Trophoblast cell (in vitro differentiated cells and primary cell): ENCODE data around the gene ZPBP2.
A peak's percentile ranks its signal among the peaks of the same experiment; 100 is the strongest.
"Not testable (repeated sequence)": the region's sequence is repeated elsewhere in the genome, so short reads cannot be mapped to it uniquely, and the experiment has no call there.

ENCODE experiments used
- DNase-seq, 2 donors: peaks; one replicate each; pipeline ENCODE4 v3.0.0-alpha.2; 2016
- H2AFZ ChIP-seq: 2 replicates; pipeline ENCODE4 v1.6.1; 2013; ENCODE audit warnings: low read length, moderate library complexity, mild to moderate bottlenecking; ENCODE audit not compliant: insufficient read depth, poor library complexity
- H2AK5ac ChIP-seq: 2 replicates; pipeline ENCODE4 v1.6.1; 2013; ENCODE audit warnings: mild to moderate bottlenecking, low read length
- H2BK120ac ChIP-seq: 2 replicates; pipeline ENCODE4 v1.6.1; 2013; ENCODE audit warnings: low read length, mild to moderate bottlenecking, moderate library complexity; ENCODE audit not compliant: insufficient read depth, poor library complexity
- H2BK12ac ChIP-seq: 2 replicates; pipeline ENCODE4 v1.6.1; 2013; ENCODE audit warnings: mild to moderate bottlenecking, low read length, moderate library complexity
- H2BK5ac ChIP-seq: 2 replicates; pipeline ENCODE4 v1.6.1; 2013; ENCODE audit warnings: low read length, low read depth, moderate library complexity, mild to moderate bottlenecking; ENCODE audit not compliant: poor library complexity
- H3K14ac ChIP-seq: 2 replicates; pipeline ENCODE4 v1.6.1; 2013; ENCODE audit warnings: mild to moderate bottlenecking, low read length
- H3K18ac ChIP-seq: 2 replicates; pipeline ENCODE4 v1.6.1; 2013; ENCODE audit warnings: mild to moderate bottlenecking, low read length
- H3K23ac ChIP-seq: 2 replicates; pipeline ENCODE4 v1.6.1; 2013; ENCODE audit warnings: low read length
- H3K27ac ChIP-seq: 2 replicates; pipeline ENCODE4 v1.5.1; 2013; ENCODE audit warnings: low read depth, mild to moderate bottlenecking, inconsistent platforms, low read length, moderate library complexity
- H3K27me3 ChIP-seq: 2 replicates; pipeline ENCODE4 v1.6.1; 2013; ENCODE audit warnings: inconsistent platforms, mild to moderate bottlenecking, low read length, moderate library complexity; ENCODE audit not compliant: insufficient read depth
- H3K36me3 ChIP-seq, 2 experiments: 1 replicate in 1 of 2; 2 replicates in 1 of 2; pipeline ENCODE4 v1.6.1; 2013; ENCODE audit warnings: low read length in 2 of 2, mild to moderate bottlenecking in 2 of 2, moderate library complexity in 1 of 2; ENCODE audit not compliant: insufficient read depth in 2 of 2, control insufficient read depth in 1 of 2
- H3K4ac ChIP-seq: 2 replicates; pipeline ENCODE4 v1.6.1; 2013; ENCODE audit warnings: low read depth, mild to moderate bottlenecking, low read length, moderate library complexity
- H3K4me1 ChIP-seq, 2 experiments: 1 replicate in 1 of 2; 2 replicates in 1 of 2; pipeline ENCODE4 v1.6.1; 2013; ENCODE audit warnings: low read length in 2 of 2, mild to moderate bottlenecking in 2 of 2, moderate library complexity in 1 of 2; ENCODE audit not compliant: insufficient read depth in 2 of 2, control insufficient read depth in 1 of 2
- H3K4me2 ChIP-seq: 2 replicates; pipeline ENCODE4 v1.6.1; 2013; ENCODE audit warnings: inconsistent platforms, mild to moderate bottlenecking, low read length, moderate library complexity
- H3K4me3 ChIP-seq: 2 replicates; pipeline ENCODE4 v1.5.1; 2013; ENCODE audit warnings: mild to moderate bottlenecking, low read depth, low read length, inconsistent platforms
- H3K79me1 ChIP-seq: one replicate; pipeline ENCODE4 v1.6.1; 2013; ENCODE audit warnings: low read length
- H3K79me2 ChIP-seq: 2 replicates; pipeline ENCODE4 v1.6.1; 2013; ENCODE audit warnings: low read length, mild to moderate bottlenecking; ENCODE audit not compliant: control insufficient read depth, insufficient read depth, poor library complexity
- H3K9ac ChIP-seq: 2 replicates; pipeline ENCODE4 v1.6.1; 2013; ENCODE audit warnings: mild to moderate bottlenecking, low read length
- H3K9me3 ChIP-seq: 2 replicates; pipeline ENCODE4 v1.6.1; 2013; ENCODE audit warnings: low read depth, mild to moderate bottlenecking, control low read depth, inconsistent platforms, low read length; ENCODE audit not compliant: insufficient read depth
- H4K12ac ChIP-seq: 2 replicates; pipeline ENCODE4 v1.6.1; 2013; ENCODE audit warnings: low read depth, mild to moderate bottlenecking, low read length, moderate library complexity
- H4K8ac ChIP-seq: 2 replicates; pipeline ENCODE4 v1.6.1; 2013; ENCODE audit warnings: low read depth, mild to moderate bottlenecking, low read length, moderate library complexity
- H4K91ac ChIP-seq: one replicate; pipeline ENCODE4 v1.6.1; 2013; ENCODE audit warnings: low read depth, mild to moderate bottlenecking, low read length, moderate library complexity
- WGBS: extraction: QIAGEN DNeasy Blood & Tissue Kit; methylation state at CpG from one replicate; pipeline ENCODE4 v1.1.7; 2013; ENCODE audit warnings: missing lambda C conversion rate; ENCODE audit not compliant: insufficient read length, insufficient coverage; ENCODE audit errors: extremely low coverage; 5-methylcytosine and 5-hydroxymethylcytosine counted together

ZPBP2 gene

GRCh38 chr17:39855911-39856649 is 11.9 kb upstream of the ZPBP2 start:
- not testable (repeated sequence) for H3K79me1 ChIP-seq, H3K18ac ChIP-seq, H3K23ac ChIP-seq, H3K14ac ChIP-seq, H4K8ac ChIP-seq, H2BK120ac ChIP-seq, H2AK5ac ChIP-seq, H3K4me2 ChIP-seq, H3K9me3 ChIP-seq, H3K4me3 ChIP-seq, H3K4me1 ChIP-seq, H3K79me2 ChIP-seq, H2BK5ac ChIP-seq, H2BK12ac ChIP-seq, H3K36me3 ChIP-seq, H2AFZ ChIP-seq, H3K4ac ChIP-seq, H4K91ac ChIP-seq, H4K12ac ChIP-seq, H3K27me3 ChIP-seq, H3K27ac ChIP-seq, H3K9ac ChIP-seq
- no CpG with 5 or more reads among the region's 9 CpGs for WGBS
- DNase-seq, result peak; percentile 42 to 80

GRCh38 chr17:39861235-39861634 is 6.8 kb upstream of the ZPBP2 start:
- H3K27me3 ChIP-seq, result peaks cover 17% of the 10 kb centered on the region
- no peak overlapping the region for H3K23ac ChIP-seq
- no peak overlapping the region for H3K27ac ChIP-seq
- no peak overlapping the region for H2BK12ac ChIP-seq
- no peak overlapping the region for H4K8ac ChIP-seq
- no peak overlapping the region for H2BK120ac ChIP-seq
- no peak overlapping the region for H3K14ac ChIP-seq
- no peak overlapping the region for H4K12ac ChIP-seq
- H2AK5ac ChIP-seq, result no peak overlapping the region
- H2AFZ ChIP-seq, result no peak overlapping the region
- H3K9ac ChIP-seq, result no peak overlapping the region
- no peak for DNase-seq
- no peak overlapping the region for H3K4me3 ChIP-seq
- H2BK5ac ChIP-seq, result no peak overlapping the region
- no peaks in the 10 kb centered on the region for H3K79me1 ChIP-seq
- H3K18ac ChIP-seq, result no peak overlapping the region
- no peak overlapping the region for H3K4me2 ChIP-seq
- no peaks in the 10 kb centered on the region for H3K4me1 ChIP-seq
- H4K91ac ChIP-seq, result no peak overlapping the region
- no peak overlapping the region for H3K4ac ChIP-seq
- WGBS, result no CpG with 5 or more reads among the region's 5 CpGs
- H3K9me3 ChIP-seq, result no peaks in the 10 kb centered on the region
- no peaks in the 10 kb centered on the region for H3K36me3 ChIP-seq
- no peaks in the 10 kb centered on the region for H3K79me2 ChIP-seq

DNA sequence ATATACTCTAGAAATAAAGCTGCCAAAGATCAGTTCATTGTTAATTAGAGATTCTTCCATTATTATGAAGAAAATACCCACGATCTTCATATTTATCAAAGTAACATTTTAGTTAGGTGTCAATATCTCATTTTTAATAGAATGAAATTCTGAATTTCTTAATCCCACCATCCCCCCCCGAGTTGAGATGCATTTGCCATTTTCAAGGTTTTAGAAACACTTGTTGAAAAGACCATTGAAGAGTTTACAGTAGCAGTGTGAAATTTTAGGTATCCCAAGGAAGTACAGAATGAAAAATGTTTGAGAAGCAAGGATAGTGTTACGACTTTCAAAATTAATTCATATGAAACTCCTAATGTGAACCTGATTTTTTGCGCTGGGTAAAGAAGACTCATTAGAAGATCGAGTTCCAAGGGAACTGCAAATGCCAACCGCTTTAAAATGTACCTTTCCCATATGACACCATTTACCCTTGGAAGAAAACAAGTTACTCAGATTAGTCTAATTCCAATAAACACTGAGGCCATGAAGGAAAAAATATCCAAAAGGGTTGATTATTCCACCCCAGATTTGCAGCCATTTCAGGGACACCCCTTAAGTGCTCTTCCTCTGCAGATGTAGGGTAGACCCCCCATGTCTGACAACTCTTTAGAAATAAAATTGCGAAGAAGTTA is 4.6 kb upstream of the ZPBP2 start:
- no peak for DNase-seq
- no peaks in the 10 kb centered on the region for H3K36me3 ChIP-seq
- H3K79me1 ChIP-seq, result no peaks in the 10 kb centered on the region
- H3K4ac ChIP-seq, result no peak overlapping the region
- H3K14ac ChIP-seq, result no peak overlapping the region
- H3K9ac ChIP-seq, result no peak overlapping the region
- no peak overlapping the region for H3K18ac ChIP-seq
- no peaks in the 10 kb centered on the region for H3K79me2 ChIP-seq
- no peak overlapping the region for H2BK5ac ChIP-seq
- no peak overlapping the region for H4K91ac ChIP-seq
- H3K4me2 ChIP-seq, result no peak overlapping the region
- H2BK12ac ChIP-seq, result no peak overlapping the region
- WGBS, result no CpG with 5 or more reads among the region's 7 CpGs
- H3K4me1 ChIP-seq, result no peaks in the 10 kb centered on the region
- H4K8ac ChIP-seq, result no peak overlapping the region
- H3K4me3 ChIP-seq, result no peak overlapping the region
- no peak overlapping the region for H4K12ac ChIP-seq
- no peak overlapping the region for H2AFZ ChIP-seq
- H3K27ac ChIP-seq, result no peak overlapping the region
- no peak overlapping the region for H3K23ac ChIP-seq
- peaks cover 5% of the 10 kb centered on the region for H3K9me3 ChIP-seq
- H2AK5ac ChIP-seq, result no peak overlapping the region
- H3K27me3 ChIP-seq, result peaks cover 17% of the 10 kb centered on the region
- no peak overlapping the region for H2BK120ac ChIP-seq

GRCh38 chr17:39863918-39864746 is 3.9 kb upstream of the ZPBP2 start, which contains the start of gene IKZF3:
IKZF3 (minus strand) TSS chr17:39864312; CDS start chr17:39864126, 186 bp downstream.
- DNase-seq, result peak; percentile 77 to 82
- H3K4ac ChIP-seq, result no peak within 1 kb of the TSS
- H3K79me2 ChIP-seq, result no peaks in the 10 kb centered on the region
- H4K91ac ChIP-seq, result no peak within 1 kb of the TSS
- no peak within 1 kb of the TSS for H3K18ac ChIP-seq
- no peaks in the 10 kb centered on the region for H3K36me3 ChIP-seq
- H3K27ac ChIP-seq, result no peak within 1 kb of the TSS
- no peaks in the 10 kb centered on the region for H3K4me1 ChIP-seq
- no peak within 1 kb of the TSS for H3K9ac ChIP-seq
- H2AFZ ChIP-seq, result peak within 1 kb of the TSS; percentile 85
- peak within 1 kb of the TSS; percentile 23 for H3K4me2 ChIP-seq
- no peak within 1 kb of the TSS for H3K4me3 ChIP-seq
- H3K23ac ChIP-seq, result no peak within 1 kb of the TSS
- H2AK5ac ChIP-seq, result no peak within 1 kb of the TSS
- no peak within 1 kb of the TSS for H4K12ac ChIP-seq
- no peaks in the 10 kb centered on the region for H3K79me1 ChIP-seq
- WGBS, result no CpG with 5 or more reads among the region's 50 CpGs
- peaks cover 5% of the 10 kb centered on the region for H3K9me3 ChIP-seq
- no peak within 1 kb of the TSS for H4K8ac ChIP-seq
- H3K14ac ChIP-seq, result no peak within 1 kb of the TSS
- H2BK12ac ChIP-seq, result no peak within 1 kb of the TSS
- H3K27me3 ChIP-seq, result peaks cover 17% of the 10 kb centered on the region
- no peak within 1 kb of the TSS for H2BK120ac ChIP-seq
- no peak within 1 kb of the TSS for H2BK5ac ChIP-seq
